SK-N-SH (cell line): ENCODE results near the gene WFDC2. TPM values are rescaled to one million over a fixed set of nuclear protein-coding genes. Genes with fewer than 3 reads are reported as not detected.
A peak's percentile ranks its signal among the peaks of the same experiment; 100 is the strongest.

Source experiments
- CTCF ChIA-PET: fragments of 300-600, 350-600 bp; formaldehyde crosslinking; extraction: SDS; loops from one replicate; lab custom pipeline; 2021; lab: Yijun Ruan, JAX
- POLR2A ChIA-PET: fragments of 350-600 bp; sonication (Branson Sonifier 250); formaldehyde crosslinking; extraction: SDS; loops from one replicate; lab custom pipeline; 2020; ENCODE audit warnings: antibody characterized with exemption, inconsistent platforms; lab: Yijun Ruan, JAX
- DNase-seq: peaks from one replicate; pipeline ENCODE4 v3.0.0; 2012
- H2AFZ ChIP-seq: fragments of 200-600 bp; sonication (generic); 2 replicates; pipeline ENCODE4 v1.8.1; 2016; ENCODE audit warnings: antibody characterized with exemption, mild to moderate bottlenecking, low read depth
- H3F3A ChIP-seq: fragments of 200-600 bp; sonication (generic); replicated peaks from 2 replicates; pipeline ENCODE3; 2016; ENCODE audit warnings: antibody characterized with exemption, mild to moderate bottlenecking; ENCODE audit not compliant: insufficient read depth
- H3K27ac ChIP-seq, 2 experiments: fragments of 200-500 bp in 1 of 2; fragments of 200-600 bp in 1 of 2; sonication (Bioruptor generic) in 1 of 2; sonication (generic), shearing (Covaris generic) in 1 of 2; 2 replicates each; pipeline versions ENCODE4 v1.5.1 to v1.6.1; 2014 to 2016; ENCODE audit warnings: low read depth in 2 of 2, inconsistent platforms in 1 of 2, low read length in 1 of 2, mild to moderate bottlenecking in 1 of 2, mixed read lengths in 1 of 2
- H3K27me3 ChIP-seq: fragments of 200-600 bp; sonication (generic), shearing (Covaris generic); 2 replicates; pipeline ENCODE4 v1.6.1; 2016; ENCODE audit warnings: mixed run types; ENCODE audit not compliant: insufficient read depth
- H3K36me3 ChIP-seq, 2 experiments: fragments of 200-500 bp in 1 of 2; fragments of 200-600 bp in 1 of 2; sonication (Bioruptor generic) in 1 of 2; sonication (generic) in 1 of 2; replicated peaks in 1 of 2; 2 replicates each; pipeline versions ENCODE3 to v1.5.1; 2014 to 2016; ENCODE audit warnings: low read length in 1 of 2, mild to moderate bottlenecking in 1 of 2; ENCODE audit not compliant: insufficient read depth in 2 of 2, control insufficient read depth in 1 of 2
- H3K4me1 ChIP-seq, 2 experiments: fragments of 200-500 bp in 1 of 2; fragments of 200-600 bp in 1 of 2; sonication (Bioruptor generic) in 1 of 2; sonication (generic), shearing (Covaris generic) in 1 of 2; 2 replicates each; pipeline versions ENCODE4 v1.5.1 to v1.6.1; 2014 to 2016; ENCODE audit warnings: low read depth in 1 of 2, low read length in 1 of 2, mixed run types in 1 of 2; ENCODE audit not compliant: insufficient read depth in 2 of 2, control insufficient read depth in 1 of 2
- H3K4me2 ChIP-seq: fragments of 200-600 bp; sonication (generic), shearing (Covaris generic); 2 replicates; pipeline ENCODE4 v1.6.1; 2017; ENCODE audit warnings: mixed run types
- H3K4me3 ChIP-seq, 2 experiments: fragments of 200-500 bp in 1 of 2; fragments of 200-600 bp in 1 of 2; sonication (Bioruptor generic) in 1 of 2; sonication (generic), shearing (Covaris generic) in 1 of 2; 2 replicates each; pipeline versions ENCODE4 v1.5.1 to v1.8.1; 2014 to 2016; ENCODE audit warnings: low read depth in 2 of 2, inconsistent platforms in 1 of 2, low read length in 1 of 2, mild to moderate bottlenecking in 1 of 2, mixed read lengths in 1 of 2, moderate library complexity in 1 of 2
- H3K79me2 ChIP-seq: fragments of 200-600 bp; sonication (generic); 2 replicates; pipeline ENCODE4 v1.8.1; 2017; ENCODE audit warnings: mild to moderate bottlenecking; ENCODE audit not compliant: insufficient read depth
- H3K9ac ChIP-seq: fragments of 200-600 bp; sonication (generic); 2 replicates; pipeline ENCODE4 v1.6.1; 2017; ENCODE audit warnings: mixed run types
- H3K9me2 ChIP-seq: fragments of 200-600 bp; sonication (generic); 2 replicates; pipeline ENCODE4 v1.6.1; 2017; ENCODE audit warnings: mixed run types
- H3K9me3 ChIP-seq: fragments of 200-600 bp; sonication (generic); 2 replicates; pipeline ENCODE4 v1.6.1; 2017; ENCODE audit warnings: mixed run types, mild to moderate bottlenecking, moderate library complexity
- H4K20me1 ChIP-seq: fragments of 200-600 bp; sonication (generic); 2 replicates; pipeline ENCODE4 v1.6.1; 2017; ENCODE audit warnings: mild to moderate bottlenecking, mixed run types; ENCODE audit not compliant: insufficient read depth
- CTCF ChIP-seq: fragments of 200-600 bp; sonication (generic); IDR thresholded peaks from 2 replicates; pipeline ENCODE4 v1.6.1; 2017; ENCODE audit warnings: antibody characterized with exemption, mild to moderate bottlenecking, moderate library complexity
- ELF1 ChIP-seq: IDR thresholded peaks from 2 replicates; pipeline ENCODE4 v1.4.0; 2012
- EZH2phosphoT487 ChIP-seq: fragments of 200-600 bp; sonication (generic); IDR thresholded peaks from 2 replicates; pipeline ENCODE4 v1.6.1; 2017; ENCODE audit warnings: low read depth, mixed run types, mild to moderate bottlenecking, antibody characterized with exemption, moderate library complexity, borderline replicate concordance
- MEF2A ChIP-seq: IDR thresholded peaks from 2 replicates; pipeline ENCODE4 v1.4.0; 2012; ENCODE audit warnings: low read depth, borderline replicate concordance
- NRF1 ChIP-seq: IDR thresholded peaks from 2 replicates; pipeline ENCODE4 v1.6.1; 2012; ENCODE audit warnings: low read depth, mild to moderate bottlenecking, low read length
- PBX3 ChIP-seq: IDR thresholded peaks from 2 replicates; pipeline ENCODE4; 2012
- RAD21 ChIP-seq: IDR thresholded peaks from 2 replicates; pipeline ENCODE4 v1.6.1; 2012; ENCODE audit warnings: mild to moderate bottlenecking, low read length
- RXRA ChIP-seq: IDR thresholded peaks from 2 replicates; pipeline ENCODE4 v1.4.0; 2012; ENCODE audit warnings: low read depth, mild to moderate bottlenecking, borderline replicate concordance
- SMC3 ChIP-seq: IDR thresholded peaks from 2 replicates; pipeline ENCODE4 v1.6.1; 2012; ENCODE audit warnings: low read depth, low read length, improper control_type of control experiment
- TAF1 ChIP-seq: IDR thresholded peaks from 2 replicates; pipeline ENCODE4 v1.6.1; 2012; ENCODE audit warnings: low read depth, mild to moderate bottlenecking, low read length, moderate library complexity, borderline replicate concordance
- YY1 ChIP-seq: IDR thresholded peaks from 2 replicates; pipeline ENCODE4 v1.4.0; 2012; ENCODE audit warnings: low read depth, mild to moderate bottlenecking
- ZBTB33 ChIP-seq: IDR thresholded peaks from 2 replicates; pipeline ENCODE4 v1.4.0; 2012; ENCODE audit warnings: low read depth, borderline replicate concordance
- WGBS: methylation state at CpG from one replicate; pipeline ENCODE4 v1.1.6; 2017; ENCODE audit warnings: low lambda C conversion rate; 5-methylcytosine and 5-hydroxymethylcytosine counted together
- polyA plus RNA-seq, 3 experiments: library from polyadenylated mRNA; depleted of rRNA; stranded (reverse); fragments of >200 nt; gene quantifications; 2 replicates each; pipeline ENCODE4 v1.2.3, GENCODE V29; 2012

WFDC2 gene
- polyA plus RNA-seq, 1 of the 3 experiments (the other 2 are of a cell fraction) = 0.21 TPM

- no peak for DNase-seq
- H3K27ac ChIP-seq = no peak overlapping the region
- H3K36me3 ChIP-seq = no peaks in the 10 kb centered on the region
- 74% methylated on average over 3 of the region's 3 CpGs for WGBS
- H3K9me2 ChIP-seq = no peaks in the 10 kb centered on the region
- CTCF ChIA-PET = interaction anchor here (0.6 to 5.7 kb wide), 24 partner anchors 9 to 354 kb away, joined by 3 to 56 read pairs (median 5); partner anchors contain the start of genes RBPJL and SYS1
- no peaks in the 10 kb centered on the region for H3K4me1 ChIP-seq
- H3K79me2 ChIP-seq = no peaks in the 10 kb centered on the region
- H3F3A ChIP-seq = no peaks in the 10 kb centered on the region
- no peak overlapping the region for H3K4me2 ChIP-seq
- no peak overlapping the region for H3K9ac ChIP-seq
- H3K9me3 ChIP-seq = no peaks in the 10 kb centered on the region
- no peak overlapping the region for H2AFZ ChIP-seq
- no peak overlapping the region for H3K4me3 ChIP-seq
- no peaks in the 10 kb centered on the region for H4K20me1 ChIP-seq
- POLR2A ChIA-PET = no interaction called here
- no peak for TF ChIP-seq NRF1
- TF ChIP-seq EZH2phosphoT487 = no peak
- no peak for TF ChIP-seq TAF1
- TF ChIP-seq CTCF = no peak
- no peak for TF ChIP-seq PBX3
- TF ChIP-seq MEF2A = no peak
- no peak for TF ChIP-seq YY1
- no peak for TF ChIP-seq ZBTB33
- no peak for TF ChIP-seq RXRA
- peaks cover 21% of the 10 kb centered on the region; the same call in 1 of the 2 replicates for H3K27me3 ChIP-seq
Observed at GRCh38 chr20:45449528-45449927, 20.0 kb upstream of the WFDC2 start.

GRCh38 chr20:45450097-45450818 is 19.3 kb upstream of the WFDC2 start:
- H2AFZ ChIP-seq = no peak overlapping the region
- peaks cover 17% of the 10 kb centered on the region; the same call in 1 of the 2 replicates for H3K27me3 ChIP-seq
- no peaks in the 10 kb centered on the region for H4K20me1 ChIP-seq
- no peaks in the 10 kb centered on the region for H3K79me2 ChIP-seq
- no peak overlapping the region for H3K27ac ChIP-seq
- H3K4me3 ChIP-seq = no peak overlapping the region
- peak; percentile 41 for DNase-seq
- no peaks in the 10 kb centered on the region for H3K9me3 ChIP-seq
- no peak overlapping the region for H3K4me2 ChIP-seq
- no peaks in the 10 kb centered on the region for H3F3A ChIP-seq
- H3K36me3 ChIP-seq = no peaks in the 10 kb centered on the region
- CTCF ChIA-PET = interaction anchor here (0.6 to 5.7 kb wide), 30 partner anchors 8 to 354 kb away, joined by 3 to 56 read pairs (median 4); partner anchors contain the start of genes PIGT, RBPJL and SYS1
- TF ChIP-seq RAD21 (peak; percentile 63), SMC3 (peak; percentile 33), ELF1 (no peak), CTCF (peak; percentile 71)
- TF ChIP-seq, all 33 proteins: peak for 3
- POLR2A ChIA-PET = no interaction called here
- Histone ChIP-seq H3K9ac (no peak overlapping the region), H3K9me2 (no peaks in the 10 kb centered on the region), H3K4me1 (no peaks in the 10 kb centered on the region)
- 54% methylated on average over 5 of the region's 5 CpGs for WGBS
